ENCODE results near the gene E4F1.

DNA sequence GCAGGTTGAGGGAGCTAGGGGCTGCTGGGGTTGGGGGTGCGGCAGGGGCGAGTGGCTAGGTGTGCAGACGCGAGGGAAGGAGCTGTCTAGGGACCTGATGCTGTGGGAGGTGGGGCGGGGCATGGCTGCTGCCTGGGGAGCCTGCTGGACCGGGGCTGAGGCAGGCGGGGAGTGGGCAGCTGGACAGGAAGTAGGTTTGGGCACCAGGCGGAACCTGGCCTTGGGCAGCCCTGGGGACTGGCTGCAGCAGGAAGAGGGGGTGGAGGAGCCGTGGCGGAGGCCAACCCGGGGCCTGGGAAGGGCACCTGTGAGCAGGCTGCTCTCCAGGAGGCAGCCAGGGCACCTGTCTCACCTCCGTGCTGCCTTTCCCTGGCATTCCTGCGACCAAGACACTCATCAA lies 7.0 kb downstream of the E4F1 start:
- TF ChIP-seq, protein P1, sequence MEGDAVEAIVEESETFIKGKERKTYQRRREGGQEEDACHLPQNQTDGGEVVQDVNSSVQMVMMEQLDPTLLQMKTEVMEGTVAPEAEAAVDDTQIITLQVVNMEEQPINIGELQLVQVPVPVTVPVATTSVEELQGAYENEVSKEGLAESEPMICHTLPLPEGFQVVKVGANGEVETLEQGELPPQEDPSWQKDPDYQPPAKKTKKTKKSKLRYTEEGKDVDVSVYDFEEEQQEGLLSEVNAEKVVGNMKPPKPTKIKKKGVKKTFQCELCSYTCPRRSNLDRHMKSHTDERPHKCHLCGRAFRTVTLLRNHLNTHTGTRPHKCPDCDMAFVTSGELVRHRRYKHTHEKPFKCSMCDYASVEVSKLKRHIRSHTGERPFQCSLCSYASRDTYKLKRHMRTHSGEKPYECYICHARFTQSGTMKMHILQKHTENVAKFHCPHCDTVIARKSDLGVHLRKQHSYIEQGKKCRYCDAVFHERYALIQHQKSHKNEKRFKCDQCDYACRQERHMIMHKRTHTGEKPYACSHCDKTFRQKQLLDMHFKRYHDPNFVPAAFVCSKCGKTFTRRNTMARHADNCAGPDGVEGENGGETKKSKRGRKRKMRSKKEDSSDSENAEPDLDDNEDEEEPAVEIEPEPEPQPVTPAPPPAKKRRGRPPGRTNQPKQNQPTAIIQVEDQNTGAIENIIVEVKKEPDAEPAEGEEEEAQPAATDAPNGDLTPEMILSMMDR (IDR thresholded peaks at IDR 0.05; ENCODE audit: low read depth, low read length), result no peak
- TF ChIP-seq EZH2phosphoT487 (IDR thresholded peaks at IDR 0.05; ENCODE audit: low read depth), result no peak

All from OCI-LY3 (cell line).